ENCODE data around the gene GCFC2.
"Not testable (repeated sequence)": the region's sequence is repeated elsewhere in the genome, so short reads cannot be mapped to it uniquely, and the experiment has no call there.

Gene GCFC2

GRCh38 chr2:75720525-75720924 lies 9.8 kb upstream of the GCFC2 start:
- Histone ChIP-seq H3K9me3 (ENCODE audit: low read length) (no peaks in the 10 kb centered on the region), H3K27ac (ENCODE audit: low read depth, low read length, poor library complexity, severe bottlenecking) (no peak overlapping the region), H3F3A (ENCODE audit: insufficient read depth, low read length) (no peaks in the 10 kb centered on the region), H3K9ac (ENCODE audit: low read length) (no peak overlapping the region), H3K79me2 (ENCODE audit: insufficient read depth, low read length) (no peaks in the 10 kb centered on the region), H3K9me2 (ENCODE audit: low read depth, low read length) (no peaks in the 10 kb centered on the region), H3K36me3 (ENCODE audit: insufficient read depth, low read length) (no peaks in the 10 kb centered on the region), H2AFZ (ENCODE audit: low read length) (no peak overlapping the region), H4K20me1 (ENCODE audit: insufficient read depth, low read length) (no peaks in the 10 kb centered on the region), H3K4me2 (ENCODE audit: low read length) (no peak overlapping the region), H3K4me3 (ENCODE audit: low read depth, low read length, poor library complexity, severe bottlenecking) (no peak overlapping the region), H3K4me1 (ENCODE audit: insufficient read depth, low read length, severe bottlenecking) (no peaks in the 10 kb centered on the region), H3K27me3 (ENCODE audit: insufficient read depth, low read length) (no peaks in the 10 kb centered on the region)
- TF ChIP-seq EZH2 (IDR thresholded peaks at IDR 0.05; ENCODE audit: borderline replicate concordance, low read length) (no peak), CTCF (IDR thresholded peaks at IDR 0.05; ENCODE audit: low read length) (no peak)

DNA sequence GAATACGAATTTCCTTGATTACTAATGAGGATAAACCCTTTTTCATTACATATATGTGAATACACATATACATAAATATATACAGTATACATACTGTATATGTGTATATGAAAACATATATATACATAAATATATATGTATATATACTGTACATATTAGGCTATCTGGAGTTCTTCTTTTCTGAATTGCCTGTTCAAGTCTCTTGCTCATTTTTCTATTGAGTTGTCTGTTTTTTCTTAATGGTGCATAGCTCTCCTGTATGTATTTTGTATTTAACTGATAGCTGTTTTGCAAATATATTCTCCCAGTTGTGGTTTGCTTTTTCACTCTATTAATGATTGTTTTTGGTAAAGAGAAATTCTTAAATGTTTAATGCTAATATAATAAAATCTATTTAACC lies 8.9 kb upstream of the GCFC2 start:
- Histone ChIP-seq H3K27me3 (ENCODE audit: insufficient read depth, low read length) (no peaks in the 10 kb centered on the region), H3F3A (ENCODE audit: insufficient read depth, low read length) (no peaks in the 10 kb centered on the region), H3K9me3 (ENCODE audit: low read length) (no peaks in the 10 kb centered on the region), H3K27ac (ENCODE audit: low read depth, low read length, poor library complexity, severe bottlenecking) (no peak overlapping the region), H3K9ac (ENCODE audit: low read length) (no peak overlapping the region), H4K20me1 (ENCODE audit: insufficient read depth, low read length) (no peaks in the 10 kb centered on the region), H3K4me1 (ENCODE audit: insufficient read depth, low read length, severe bottlenecking) (no peaks in the 10 kb centered on the region), H3K4me2 (ENCODE audit: low read length) (no peak overlapping the region), H3K4me3 (ENCODE audit: low read depth, low read length, poor library complexity, severe bottlenecking) (no peak overlapping the region), H3K79me2 (ENCODE audit: insufficient read depth, low read length) (no peaks in the 10 kb centered on the region), H2AFZ (ENCODE audit: low read length) (no peak overlapping the region), H3K9me2 (ENCODE audit: low read depth, low read length) (no peaks in the 10 kb centered on the region), H3K36me3 (ENCODE audit: insufficient read depth, low read length) (no peaks in the 10 kb centered on the region)
- no peak for TF ChIP-seq EZH2 (IDR thresholded peaks at IDR 0.05; ENCODE audit: borderline replicate concordance, low read length)
- no peak for TF ChIP-seq CTCF (IDR thresholded peaks at IDR 0.05; ENCODE audit: low read length)

DNA sequence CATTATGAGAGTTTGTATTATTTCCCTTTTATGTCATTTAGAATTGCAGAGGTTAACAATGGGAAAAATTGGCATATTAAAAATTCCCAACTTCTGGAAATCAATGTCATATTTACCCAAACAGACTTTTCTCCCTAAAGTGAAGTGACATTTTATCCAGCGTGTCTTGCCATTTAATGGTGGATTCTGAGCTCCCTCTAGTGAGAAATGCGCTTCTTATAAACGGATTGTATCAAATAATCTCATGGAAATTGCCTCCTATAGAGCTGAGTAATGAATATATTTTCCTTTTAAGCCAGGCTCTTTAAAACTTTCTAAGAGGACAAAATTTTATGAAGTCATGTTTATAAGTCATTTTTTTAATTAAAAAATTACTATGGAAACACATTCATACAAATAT lies 5.7 kb upstream of the GCFC2 start:
- Histone ChIP-seq H3K9ac (ENCODE audit: low read length) (no peak overlapping the region), H4K20me1 (ENCODE audit: insufficient read depth, low read length) (no peaks in the 10 kb centered on the region), H3K4me3 (ENCODE audit: low read depth, low read length, poor library complexity, severe bottlenecking) (no peak overlapping the region), H3K4me2 (ENCODE audit: low read length) (no peak overlapping the region), H3K79me2 (ENCODE audit: insufficient read depth, low read length) (no peaks in the 10 kb centered on the region), H3K9me3 (ENCODE audit: low read length) (no peaks in the 10 kb centered on the region), H3K9me2 (ENCODE audit: low read depth, low read length) (no peaks in the 10 kb centered on the region), H2AFZ (ENCODE audit: low read length) (no peak overlapping the region), H3F3A (ENCODE audit: insufficient read depth, low read length) (no peaks in the 10 kb centered on the region), H3K27me3 (ENCODE audit: insufficient read depth, low read length) (no peaks in the 10 kb centered on the region), H3K36me3 (ENCODE audit: insufficient read depth, low read length) (no peaks in the 10 kb centered on the region), H3K27ac (ENCODE audit: low read depth, low read length, poor library complexity, severe bottlenecking) (no peak overlapping the region), H3K4me1 (ENCODE audit: insufficient read depth, low read length, severe bottlenecking) (peaks cover 1% of the 10 kb centered on the region)
- no peak for TF ChIP-seq EZH2 (IDR thresholded peaks at IDR 0.05; ENCODE audit: borderline replicate concordance, low read length)
- peak; percentile 36; the same call in 1 of the 2 replicates for TF ChIP-seq CTCF (IDR thresholded peaks at IDR 0.05; ENCODE audit: low read length)

- H3F3A ChIP-seq (ENCODE audit: insufficient read depth, low read length); H3K9me3 ChIP-seq (ENCODE audit: low read length); H3K36me3 ChIP-seq (ENCODE audit: insufficient read depth, low read length); H4K20me1 ChIP-seq (ENCODE audit: insufficient read depth, low read length); H3K9ac ChIP-seq (ENCODE audit: low read length); H3K9me2 ChIP-seq (ENCODE audit: low read depth, low read length); H2AFZ ChIP-seq (ENCODE audit: low read length); H3K27me3 ChIP-seq (ENCODE audit: insufficient read depth, low read length); H3K27ac ChIP-seq (ENCODE audit: low read depth, low read length, poor library complexity, severe bottlenecking): not testable (repeated sequence)
- Histone ChIP-seq H3K4me1 (ENCODE audit: insufficient read depth, low read length, severe bottlenecking) (peaks cover 19% of the 10 kb centered on the region), H3K79me2 (ENCODE audit: insufficient read depth, low read length) (peaks cover 18% of the 10 kb centered on the region), H3K4me3 (ENCODE audit: low read depth, low read length, poor library complexity, severe bottlenecking) (peak overlapping the region; percentile 76), H3K4me2 (ENCODE audit: low read length) (peak overlapping the region; percentile 77)
These were observed 875 bp upstream of the GCFC2 start for GRCh38 chr2:75711590-75711989.

Measured in OCI-LY1 (cell line).